Upper lobe of right lung (tissue), 1 donor: ENCODE data around the gene FNIP1. TPM values are rescaled to one million over a fixed set of nuclear protein-coding genes. Genes with fewer than 3 reads are reported as not detected.

ENCODE experiments used
- ATAC-seq: fragments of 200-7000 bp; cut with Tn5 transposase; one replicate; pipeline ENCODE4 v1.9.1; 2020; ENCODE audit warnings: mild to moderate bottlenecking, moderate library complexity
- DNase-seq: peaks from one replicate; pipeline ENCODE4 v3.0.0-alpha.2; 2020
- H3K27ac ChIP-seq: fragments of 200-600 bp; one replicate; pipeline ENCODE4 v1.8.0; 2022
- H3K27me3 ChIP-seq: fragments of 200-600 bp; one replicate; pipeline ENCODE4 v1.8.0; 2022; ENCODE audit warnings: mild to moderate bottlenecking
- H3K36me3 ChIP-seq: fragments of 200-600 bp; one replicate; pipeline ENCODE4 v1.8.0; 2022
- H3K4me1 ChIP-seq: fragments of 200-600 bp; one replicate; pipeline ENCODE4 v1.8.0; 2022
- H3K4me3 ChIP-seq: fragments of 200-600 bp; one replicate; pipeline ENCODE4 v1.8.0; 2022; ENCODE audit warnings: mild to moderate bottlenecking
- H3K9me3 ChIP-seq: fragments of 200-600 bp; one replicate; pipeline ENCODE4 v1.8.0; 2022
- CTCF ChIP-seq: fragments of 200-600 bp; IDR thresholded peaks from one replicate; pipeline ENCODE4 v1.8.0; 2022; ENCODE audit warnings: antibody characterized with exemption
- intact Hi-C: fragments of 100-400 bp; cut with DNase I; formaldehyde crosslinking; loops from one replicate; pipeline ENCODE4 v1.11.0; 2022
- total RNA-seq: library from RNA; stranded (reverse); fragmentation: NEBNext Ultra II Directional; extraction: Animal tissue kit (Norgen Biotek cat#: 25700); gene quantifications from one replicate; pipeline ENCODE4 v1.2.1, GENCODE V29; 2021
- donor health status: DM: no; HTN: yes; CAD: no; lungs with severe emphysema.

FNIP1 gene
- total RNA-seq, 1 donor from 2014 or later, result 42.7 TPM

GRCh38 chr5:131791866-131792265 is 5.0 kb downstream of the FNIP1 start:
- ATAC-seq (no peak), DNase-seq (no peak)
- no peak for TF ChIP-seq CTCF
- Histone ChIP-seq H3K36me3 (no peaks in the 10 kb centered on the region), H3K9me3 (no peaks in the 10 kb centered on the region), H3K27ac (no peak overlapping the region), H3K27me3 (no peaks in the 10 kb centered on the region), H3K4me3 (no peak overlapping the region), H3K4me1 (peaks cover 28% of the 10 kb centered on the region)
- intact Hi-C loops, result no loop called here

GRCh38 chr5:131790550-131790949 is 6.3 kb downstream of the FNIP1 start:
- H3K9me3 ChIP-seq, result no peaks in the 10 kb centered on the region
- no peak for TF ChIP-seq CTCF
- no peaks in the 10 kb centered on the region for H3K27me3 ChIP-seq
- intact Hi-C loops, result no loop called here
- ATAC-seq (no peak), DNase-seq (no peak)
- peaks cover 28% of the 10 kb centered on the region for H3K4me1 ChIP-seq
- H3K27ac ChIP-seq, result no peak overlapping the region
- no peaks in the 10 kb centered on the region for H3K36me3 ChIP-seq
- no peak overlapping the region for H3K4me3 ChIP-seq

DNA sequence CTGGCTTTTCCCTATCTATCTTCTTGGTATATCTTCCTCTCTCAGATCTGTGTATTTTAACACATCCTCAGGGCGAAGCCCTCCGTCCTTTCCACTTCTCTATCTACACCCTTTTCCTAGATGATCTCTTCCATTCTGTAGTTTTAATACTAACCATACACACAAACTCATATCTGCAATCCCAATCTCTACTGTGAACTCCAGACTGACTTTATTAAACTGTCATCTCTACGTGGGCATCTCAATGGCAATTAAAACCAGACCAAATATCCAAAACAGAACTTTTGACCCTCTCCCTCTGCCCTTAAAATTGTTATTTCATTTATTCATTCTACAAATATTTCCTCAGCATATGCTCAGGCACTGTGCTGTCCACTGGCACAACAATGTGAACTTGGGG is 7.1 kb downstream of the FNIP1 start:
- no peak overlapping the region for H3K27ac ChIP-seq
- no peaks in the 10 kb centered on the region for H3K9me3 ChIP-seq
- no peak for ATAC-seq
- H3K4me1 ChIP-seq, result peaks cover 28% of the 10 kb centered on the region
- DNase-seq, result no peak
- H3K36me3 ChIP-seq, result no peaks in the 10 kb centered on the region
- no peak overlapping the region for H3K4me3 ChIP-seq
- intact Hi-C loops, result no loop called here
- no peak for TF ChIP-seq CTCF
- no peaks in the 10 kb centered on the region for H3K27me3 ChIP-seq

- intact Hi-C loops, result no loop called here
- no peak for TF ChIP-seq CTCF
- DNase-seq (no peak), ATAC-seq (no peak)
- Histone ChIP-seq H3K4me1 (peaks cover 20% of the 10 kb centered on the region), H3K36me3 (no peaks in the 10 kb centered on the region), H3K4me3 (no peak overlapping the region), H3K27ac (no peak overlapping the region), H3K27me3 (no peaks in the 10 kb centered on the region), H3K9me3 (no peaks in the 10 kb centered on the region)
Observed at GRCh38 chr5:131787736-131788135, 9.1 kb downstream of the FNIP1 start.

- TF ChIP-seq CTCF, result no peak
- Histone ChIP-seq H3K4me1 (peaks cover 20% of the 10 kb centered on the region), H3K27me3 (no peaks in the 10 kb centered on the region), H3K27ac (no peak overlapping the region), H3K4me3 (no peak overlapping the region), H3K9me3 (no peaks in the 10 kb centered on the region), H3K36me3 (no peaks in the 10 kb centered on the region)
- ATAC-seq (no peak), DNase-seq (no peak)
- intact Hi-C loops, result no loop called here
Observed at GRCh38 chr5:131786900-131787692, 9.7 kb downstream of the FNIP1 start.
